Tibial nerve (tissue), 4 donors: ENCODE data around the gene RSPH1.

Experiments
- CTCF ChIP-seq, 5 experiments: fragments of 200-600 bp in 3 of 5; fragments of 450-650 bp in 2 of 5; sonication (generic) in 3 of 5; IDR thresholded peaks; one replicate each; pipeline ENCODE4 v1.5.1; 2016 to 2019; ENCODE audit warnings: antibody characterized with exemption in 5 of 5, mild to moderate bottlenecking in 3 of 5, moderate library complexity in 2 of 5
- EP300 ChIP-seq, 2 donors: sonication (generic); formaldehyde crosslinking; IDR thresholded peaks; one replicate each; pipeline ENCODE4 v1.6.1; 2017; ENCODE audit warnings: antibody characterized with exemption in 2 of 2, mild to moderate bottlenecking in 1 of 2
- POLR2A ChIP-seq, 2 donors: fragments of 450-650 bp; IDR thresholded peaks; one replicate each; pipeline ENCODE4 v1.6.1; 2017; ENCODE audit warnings: antibody characterized with exemption in 2 of 2, mild to moderate bottlenecking in 2 of 2, moderate library complexity in 2 of 2

- TF ChIP-seq CTCF (IDR thresholded peaks at IDR 0.05) (no peak), POLR2A (IDR thresholded peaks at IDR 0.05) (no peak), EP300 (IDR thresholded peaks at IDR 0.05) (no peak)
These were observed 18.8 kb upstream of the RSPH1 start for GRCh38 chr21:42514883-42515228.
